Fibroblast of the aortic adventitia (primary cell): Measurements from ENCODE around the gene SNAP29. TPM values are rescaled to one million over a fixed set of nuclear protein-coding genes. Genes with fewer than 3 reads are reported as not detected.
"Not testable (repeated sequence)": the region's sequence is repeated elsewhere in the genome, so short reads cannot be mapped to it uniquely, and the experiment has no call there.

Source experiments
- DNase-seq: peaks from one replicate; pipeline ENCODE4 v3.0.0-alpha.2; 2010; ENCODE audit warnings: low read depth
- H3K4me3 ChIP-seq: 2 replicates; pipeline ENCODE4 v1.5.1; 2011; ENCODE audit warnings: low read depth, mild to moderate bottlenecking, control low read depth, low read length, moderate library complexity
- total RNA-seq: library from RNA; depleted of rRNA; stranded (reverse); fragments of >200 nt; gene quantifications from 2 replicates; pipeline ENCODE4 v1.2.3, GENCODE V29; 2012; ENCODE audit warnings: low replicate concordance
- TF ChIP-seq, protein P1 (sequence below): IDR thresholded peaks from 2 replicates; pipeline ENCODE4 v1.5.1; 2011; ENCODE audit warnings: mild to moderate bottlenecking, low read length, control low read depth, inconsistent platforms; ENCODE audit not compliant: insufficient read depth

Gene SNAP29
- total RNA-seq, 1 donor: 15.5 TPM

DNA sequence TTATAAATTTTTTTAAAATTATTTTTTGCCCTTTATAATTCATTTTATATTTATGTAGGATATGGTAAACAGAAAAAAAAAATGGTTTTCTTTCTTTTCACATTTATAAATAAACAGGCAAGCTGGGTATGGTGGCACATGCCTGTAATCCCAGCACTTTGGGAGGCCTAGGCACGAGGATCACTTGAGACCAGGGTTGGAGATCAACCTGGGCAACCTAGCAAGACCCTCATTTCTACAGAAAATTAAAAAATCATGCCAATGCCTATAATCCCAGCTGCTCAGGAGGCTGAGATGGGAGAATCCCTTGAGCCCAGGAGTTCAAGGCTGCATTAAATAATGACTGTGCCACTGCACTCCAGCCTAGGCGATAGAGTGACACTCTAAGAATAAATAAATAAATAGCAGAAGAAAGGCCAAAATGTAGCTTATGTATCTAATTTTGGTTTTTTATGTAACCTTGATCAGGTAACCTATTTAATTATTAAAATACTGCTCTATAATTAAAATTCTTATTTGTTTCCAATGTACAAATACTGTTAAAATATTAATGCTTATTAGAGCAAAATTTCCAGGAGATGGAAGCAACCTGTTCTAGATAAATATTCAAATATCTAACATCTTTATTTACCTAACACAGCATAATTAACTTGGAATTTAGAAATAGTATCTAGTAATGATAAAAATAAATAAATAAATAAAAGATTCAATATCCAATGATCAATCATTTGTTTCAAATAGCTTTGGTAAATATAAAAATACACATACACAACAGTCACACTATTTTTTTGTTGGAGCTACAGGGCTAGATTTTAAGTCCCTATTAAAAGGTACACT, 21.6 kb upstream of the SNAP29 start:
- TF ChIP-seq, protein P1, sequence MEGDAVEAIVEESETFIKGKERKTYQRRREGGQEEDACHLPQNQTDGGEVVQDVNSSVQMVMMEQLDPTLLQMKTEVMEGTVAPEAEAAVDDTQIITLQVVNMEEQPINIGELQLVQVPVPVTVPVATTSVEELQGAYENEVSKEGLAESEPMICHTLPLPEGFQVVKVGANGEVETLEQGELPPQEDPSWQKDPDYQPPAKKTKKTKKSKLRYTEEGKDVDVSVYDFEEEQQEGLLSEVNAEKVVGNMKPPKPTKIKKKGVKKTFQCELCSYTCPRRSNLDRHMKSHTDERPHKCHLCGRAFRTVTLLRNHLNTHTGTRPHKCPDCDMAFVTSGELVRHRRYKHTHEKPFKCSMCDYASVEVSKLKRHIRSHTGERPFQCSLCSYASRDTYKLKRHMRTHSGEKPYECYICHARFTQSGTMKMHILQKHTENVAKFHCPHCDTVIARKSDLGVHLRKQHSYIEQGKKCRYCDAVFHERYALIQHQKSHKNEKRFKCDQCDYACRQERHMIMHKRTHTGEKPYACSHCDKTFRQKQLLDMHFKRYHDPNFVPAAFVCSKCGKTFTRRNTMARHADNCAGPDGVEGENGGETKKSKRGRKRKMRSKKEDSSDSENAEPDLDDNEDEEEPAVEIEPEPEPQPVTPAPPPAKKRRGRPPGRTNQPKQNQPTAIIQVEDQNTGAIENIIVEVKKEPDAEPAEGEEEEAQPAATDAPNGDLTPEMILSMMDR: no peak
- no peak for DNase-seq
- no peak overlapping the region for H3K4me3 ChIP-seq

- not testable (repeated sequence) for H3K4me3 ChIP-seq, DNase-seq
These were observed 19.5 kb upstream of the SNAP29 start for GRCh38 chr22:20839354-20839753.

DNA sequence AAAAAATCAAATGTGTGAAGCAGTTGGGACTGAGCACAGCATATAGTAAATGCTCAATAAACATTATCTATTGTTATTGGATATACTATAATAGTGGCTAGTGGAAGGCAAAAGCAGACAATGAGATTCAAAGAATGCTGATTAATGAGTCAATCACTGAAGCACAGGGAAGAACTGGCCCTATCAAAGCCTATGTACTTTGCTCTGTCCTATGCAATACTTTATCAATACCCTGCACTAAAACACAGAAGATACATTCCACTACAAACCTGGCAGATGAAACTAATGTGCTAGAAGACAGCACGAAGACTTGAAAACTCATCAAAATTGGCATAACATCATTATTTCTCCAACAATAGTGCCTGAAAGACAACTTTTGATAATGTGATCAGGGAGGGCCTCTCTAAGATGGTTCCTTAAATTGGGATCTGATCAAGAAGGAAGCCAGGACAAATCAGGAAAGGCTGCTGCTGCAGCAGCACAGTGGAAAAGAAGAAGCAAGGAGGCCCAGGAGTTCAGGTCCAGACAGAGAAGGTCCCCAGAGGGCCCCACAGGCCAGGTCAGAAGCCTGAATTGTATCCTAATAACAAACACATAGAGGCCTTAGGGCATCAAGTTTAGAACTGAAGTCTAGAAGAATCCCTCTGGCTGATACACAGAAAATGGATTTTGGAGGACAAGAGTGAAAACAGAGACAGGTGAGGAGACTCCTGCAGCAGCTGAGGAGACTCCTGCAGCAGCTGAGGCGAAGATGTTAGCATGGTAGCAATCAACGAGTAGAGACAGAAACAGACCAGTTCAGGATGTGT, 18.8 kb upstream of the SNAP29 start:
- H3K4me3 ChIP-seq: no peak overlapping the region
- TF ChIP-seq, protein P1: no peak
- DNase-seq: no peak

DNA sequence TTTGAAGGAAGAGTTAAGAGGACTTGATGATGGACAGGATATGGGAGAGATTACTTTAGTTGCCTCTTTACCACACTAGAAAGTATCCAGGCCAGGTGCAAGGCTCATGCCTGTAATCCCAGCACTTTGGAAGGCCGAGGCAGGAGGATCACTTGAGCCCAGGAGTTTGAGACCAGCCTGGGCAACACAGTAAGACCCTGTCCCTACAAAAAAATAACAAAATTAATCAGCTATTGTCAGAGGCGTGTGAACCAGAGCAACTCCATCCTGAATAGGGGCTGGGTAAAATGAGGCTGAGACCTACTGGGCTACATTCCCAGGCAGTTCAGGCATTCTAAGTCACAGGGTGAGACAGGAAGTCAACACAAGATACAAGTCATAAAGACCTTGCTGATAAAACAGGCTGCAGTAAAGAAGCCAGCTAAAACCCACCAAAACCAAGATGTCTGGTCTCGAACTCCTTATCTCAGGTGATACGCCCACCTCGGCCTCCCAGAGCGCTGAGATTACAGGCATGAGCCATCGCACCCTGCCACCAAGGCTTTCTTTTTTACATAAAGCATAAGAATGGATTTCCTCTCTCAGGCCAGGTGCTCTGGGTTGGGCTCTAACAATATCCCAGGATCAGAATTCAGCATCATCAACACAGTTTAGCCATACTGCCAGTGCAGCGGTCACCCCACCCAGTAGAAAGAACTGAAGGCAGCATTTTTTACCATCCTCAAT, 18.0 kb upstream of the SNAP29 start:
- DNase-seq: no peak
- TF ChIP-seq, protein P1: no peak
- no peak overlapping the region for H3K4me3 ChIP-seq

DNA sequence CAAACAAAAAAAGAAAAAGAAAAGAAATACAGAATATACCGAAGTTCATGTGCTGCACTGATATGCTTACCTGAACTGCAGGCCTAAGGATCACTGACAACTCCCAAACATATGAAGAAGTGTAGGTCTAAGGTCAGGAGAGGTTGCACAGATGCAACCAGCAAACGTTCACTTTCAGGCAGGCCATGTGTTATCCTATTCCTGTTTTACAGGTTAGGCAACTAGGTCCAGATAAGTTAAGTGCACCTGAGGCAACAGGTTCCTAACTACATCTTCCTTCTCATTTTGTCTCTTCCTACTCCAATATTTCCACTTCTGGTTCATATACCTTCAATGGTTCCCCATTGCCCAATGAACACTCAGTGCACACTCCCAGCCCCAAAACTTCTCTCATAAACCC, 15.3 kb upstream of the SNAP29 start:
- H3K4me3 ChIP-seq: no peak overlapping the region
- TF ChIP-seq, protein P1: no peak
- DNase-seq: no peak

DNA sequence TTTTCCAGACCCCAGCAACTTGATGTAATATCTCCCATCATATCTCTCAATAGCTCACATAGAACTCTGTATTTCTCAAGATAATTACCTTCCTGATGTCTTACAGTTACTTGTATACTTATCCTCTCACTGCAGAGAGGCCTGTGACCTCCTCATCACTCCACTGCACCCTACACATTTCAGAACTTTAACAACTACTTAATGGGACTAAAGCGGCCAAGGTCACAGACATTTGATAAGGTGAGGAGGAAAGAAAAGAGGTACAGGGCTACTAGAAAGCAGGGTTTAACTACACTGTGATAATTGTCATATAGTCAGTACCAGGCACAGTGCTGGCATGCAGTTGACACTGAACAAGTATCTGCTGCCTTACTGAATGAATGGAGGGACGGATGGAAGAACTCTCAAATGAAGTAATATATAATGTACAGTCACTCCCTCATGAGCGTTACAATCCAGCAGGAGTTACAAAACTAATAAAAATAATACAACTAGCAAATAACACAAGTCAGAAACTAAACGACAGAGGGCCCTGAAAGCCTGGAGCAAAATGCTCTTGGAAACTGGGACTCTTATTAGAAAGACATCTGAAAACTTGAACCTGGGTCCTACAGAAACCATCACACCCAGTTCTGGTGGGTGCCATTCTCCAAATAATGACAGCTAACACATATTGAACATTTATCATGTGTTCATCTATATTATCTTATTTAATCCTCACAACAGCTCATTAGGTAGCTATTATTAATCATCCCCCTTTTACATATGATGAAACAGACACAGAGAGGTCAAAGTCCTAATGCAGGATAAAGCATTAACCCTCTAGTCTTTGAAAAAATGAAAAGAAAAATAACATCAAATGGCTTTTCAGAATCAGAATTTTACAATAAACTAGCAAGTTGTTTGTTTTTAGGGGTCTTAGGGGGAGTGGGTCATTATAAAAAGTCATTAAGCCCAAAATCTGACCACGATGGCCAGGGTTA, 14.5 kb upstream of the SNAP29 start:
- DNase-seq: no peak
- TF ChIP-seq, protein P1: no peak
- H3K4me3 ChIP-seq: no peak overlapping the region
